Stomach (tissue), 9 donors: Measurements from ENCODE around the gene TMEM131. TPM values are rescaled to one million over a fixed set of nuclear protein-coding genes. Genes with fewer than 3 reads are reported as not detected.
"Not testable (repeated sequence)": the region's sequence is repeated elsewhere in the genome, so short reads cannot be mapped to it uniquely, and the experiment has no call there.

Source experiments
- DNase-seq, 2 donors: peaks; one replicate each; pipeline versions ENCODE4 v3.0.0 to v3.0.0-alpha.2; 2013 to 2019
- H3K27ac ChIP-seq, 5 donors: fragments of 200-600 bp in 4 of 5; sonication (generic) in 4 of 5; one replicate each; pipeline ENCODE4 v1.5.1; 2013 to 2019; ENCODE audit warnings: mild to moderate bottlenecking in 1 of 5, moderate library complexity in 1 of 5
- H3K27me3 ChIP-seq, 3 donors: fragments of 200-600 bp; sonication (generic); one replicate each; pipeline ENCODE4 v1.5.1; 2017 to 2019; ENCODE audit warnings: mixed run types in 1 of 3
- H3K36me3 ChIP-seq, 4 donors: fragments of 200-600 bp; sonication (generic); 1 replicate in 3 of 4; 2 replicates in 1 of 4; pipeline ENCODE4 v1.5.1; 2016 to 2019
- H3K4me1 ChIP-seq, 4 donors: fragments of 200-600 bp; sonication (generic); one replicate each; pipeline ENCODE4 v1.5.1; 2016 to 2019
- H3K4me3 ChIP-seq, 4 donors: fragments of 200-600 bp; sonication (generic) in 3 of 4; one replicate each; pipeline ENCODE4 v1.5.1; 2016 to 2019; ENCODE audit warnings: mild to moderate bottlenecking in 1 of 4
- H3K9me3 ChIP-seq, 4 donors: fragments of 200-600 bp; sonication (generic); one replicate each; pipeline ENCODE4 v1.5.1; 2016 to 2019
- EP300 ChIP-seq: sonication (generic); formaldehyde crosslinking; IDR thresholded peaks from one replicate; pipeline ENCODE4 v1.6.1; 2017; ENCODE audit warnings: antibody characterized with exemption
- POLR2A ChIP-seq, 4 donors: fragments of 450-650 bp; IDR thresholded peaks; one replicate each; pipeline ENCODE4 v1.6.1; 2016; ENCODE audit warnings: antibody characterized with exemption in 4 of 4, control low read depth in 2 of 4, mild to moderate bottlenecking in 1 of 4, moderate library complexity in 1 of 4
- POLR2AphosphoS5 ChIP-seq, 3 donors: sonication (generic); formaldehyde crosslinking; IDR thresholded peaks; one replicate each; pipeline ENCODE4 v1.6.1; 2016; ENCODE audit warnings: antibody characterized with exemption in 3 of 3
- WGBS, 5 donors: extraction: QIAGEN DNeasy Blood & Tissue Kit in 3 of 5; methylation state at CpG; one replicate each; pipeline versions ENCODE4 v1.1.5 to v1.1.7; 2013 to 2018; 5-methylcytosine and 5-hydroxymethylcytosine counted together
- intact Hi-C: fragments of 100-400 bp; cut with DNase I; formaldehyde crosslinking; loops from one replicate; pipeline ENCODE4 v1.15.1; 2023; ENCODE audit warnings: low total_unique reads
- polyA plus RNA-seq, 3 donors: library from polyadenylated mRNA; stranded (reverse); fragments of 200-250 nt; gene quantifications; one replicate each; pipeline ENCODE4 v1.2.3, GENCODE V29; 2013
- total RNA-seq, 5 donors: library from RNA; depleted of rRNA; stranded (reverse); fragments of >200 nt; gene quantifications; one replicate each; pipeline versions ENCODE4 v1.1.0 to v1.2.3, GENCODE V29; 2014 to 2016
- TF ChIP-seq, protein P1 (sequence below), 7 experiments: fragments of 450-650 bp in 4 of 7; fragments of 200-600 bp in 3 of 7; sonication (generic) in 3 of 7; IDR thresholded peaks; one replicate each; pipeline ENCODE4 v1.5.1; 2016 to 2019; ENCODE audit warnings: antibody characterized with exemption in 7 of 7, control low read depth in 2 of 7, mild to moderate bottlenecking in 1 of 7
- donor health status: healthy with polysubstance abuse.
- donor health status: Bipolar disorder and iron deficiency.
- donor health status: healthy.

The TMEM131 gene
- total and polyA plus RNA-seq, 8 donors = 4.4 to 119 (median 43.1) TPM

DNA sequence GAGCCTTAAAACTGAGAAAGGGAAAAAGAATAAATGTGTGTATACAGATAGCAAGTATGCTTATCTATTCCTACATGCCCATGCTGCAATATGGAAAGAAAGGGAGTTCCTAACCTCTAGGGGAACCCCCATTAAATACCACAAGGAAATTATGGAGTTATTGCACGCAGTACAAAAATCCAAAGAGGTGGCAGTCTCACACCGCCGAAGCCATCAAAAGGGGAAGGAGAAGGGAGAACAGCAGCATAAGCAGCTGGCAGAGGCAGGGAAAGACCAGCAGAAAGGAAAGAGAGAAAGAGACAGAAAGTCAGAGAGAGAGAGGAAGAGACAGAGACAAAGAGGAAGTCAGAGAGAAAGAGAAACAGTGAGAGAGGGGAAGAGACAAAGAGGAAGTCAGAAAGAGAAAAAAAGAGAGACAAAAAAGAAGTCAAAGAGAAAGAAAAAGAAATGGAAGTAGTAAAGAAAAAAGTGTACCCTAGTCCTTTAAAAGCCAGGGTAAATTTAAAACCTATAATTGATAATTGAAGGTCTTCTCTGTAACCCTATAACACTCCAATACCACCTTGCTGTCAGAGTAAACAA, 169.4 kb downstream of the TMEM131 start:
- peaks cover 0 to 50% (median 37%) of the 10 kb centered on the region in 4 donors for H3K36me3 ChIP-seq
- DNase-seq, H3K27me3 ChIP-seq, H3K9me3 ChIP-seq, H3K4me1 ChIP-seq, H3K4me3 ChIP-seq, intact Hi-C loops: not testable (repeated sequence)
- H3K27ac ChIP-seq = peak overlapping the region in 1 of 5 donors; percentile 8
- 55 to 88% (median 80%) methylated on average over 3 of the region's 3 CpGs for WGBS, 5 donors

DNA sequence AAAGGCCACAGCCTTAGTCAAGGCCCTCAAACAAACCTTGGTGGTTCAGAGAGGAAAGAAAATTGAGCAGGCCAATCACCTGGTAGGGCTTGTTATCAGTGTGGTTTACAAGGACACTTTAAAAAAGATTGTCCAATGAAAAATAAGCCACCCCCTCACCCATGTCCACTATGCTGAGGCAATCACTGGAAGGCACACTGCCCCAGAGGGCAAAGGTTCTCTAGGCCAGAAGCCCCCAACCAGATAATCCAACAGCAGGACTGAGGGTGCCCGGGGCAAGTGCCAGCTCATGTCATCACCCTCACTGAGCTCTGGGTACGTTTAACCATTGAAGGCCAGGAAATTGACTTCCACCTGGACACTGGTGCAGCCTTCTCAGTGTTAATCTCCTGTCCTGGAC, 171.7 kb downstream of the TMEM131 start:
- peaks cover 0 to 62% (median 46%) of the 10 kb centered on the region in 4 donors for H3K36me3 ChIP-seq
- H3K4me3 ChIP-seq, intact Hi-C loops, DNase-seq, H3K27me3 ChIP-seq, H3K27ac ChIP-seq, H3K4me1 ChIP-seq, H3K9me3 ChIP-seq: not testable (repeated sequence)
- WGBS, 5 donors = 92 to 100% (median 96%) methylated on average over 1 to 2 of the region's 2 CpGs

DNA sequence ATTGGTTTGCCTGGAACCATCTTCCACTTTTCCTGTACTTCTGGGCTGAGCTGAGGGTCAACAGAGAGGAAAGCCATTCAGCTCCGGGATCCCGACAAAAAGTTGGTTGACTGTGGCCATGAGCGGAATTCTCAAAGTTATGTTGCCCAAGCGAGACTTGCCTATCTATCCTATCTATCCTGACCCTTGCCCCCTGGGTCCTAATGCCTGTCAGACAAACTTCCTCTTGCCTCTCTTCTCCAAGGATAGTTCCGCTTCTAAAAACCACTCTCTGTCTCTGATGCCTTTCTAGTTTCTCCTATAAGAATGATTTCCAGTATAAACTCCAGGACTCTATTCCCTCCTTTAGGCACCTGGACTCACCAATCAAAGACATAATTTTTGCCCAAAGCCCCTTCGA, 173.9 kb downstream of the TMEM131 start:
- DNase-seq, H3K27ac ChIP-seq, H3K9me3 ChIP-seq, H3K27me3 ChIP-seq, H3K4me3 ChIP-seq, H3K4me1 ChIP-seq, intact Hi-C loops: not testable (repeated sequence)
- peaks cover 0 to 70% (median 61%) of the 10 kb centered on the region in 4 donors for H3K36me3 ChIP-seq
- WGBS, 5 donors = 97 to 100% (median 98%) methylated on average over 6 of the region's 6 CpGs

DNA sequence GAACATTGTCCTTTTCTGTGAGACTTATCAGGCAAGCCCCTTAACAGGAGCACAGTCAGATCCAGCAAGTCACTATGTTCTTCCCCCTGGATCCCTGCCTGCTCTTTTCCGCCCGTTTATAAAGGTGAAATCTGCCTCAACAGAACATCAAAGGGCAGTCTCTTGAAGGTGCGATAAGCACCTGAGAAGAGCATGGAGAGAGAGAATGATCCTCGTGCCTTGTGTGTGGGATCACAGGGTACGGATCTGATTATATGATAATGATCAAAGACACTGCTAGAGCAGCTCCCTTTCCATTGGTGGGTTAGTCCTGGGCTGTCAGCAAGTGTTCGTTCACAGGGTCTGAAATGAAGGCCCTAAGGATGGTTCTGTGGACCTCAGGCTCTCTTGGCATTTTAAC, 176.0 kb downstream of the TMEM131 start:
- DNase-seq = no peak
- Histone ChIP-seq H3K4me3 (no peak overlapping the region), H3K4me1 (no peaks in the 10 kb centered on the region), H3K9me3 (no peaks in the 10 kb centered on the region), H3K36me3 (peaks cover 0 to 74% (median 68%) of the 10 kb centered on the region in 4 donors), H3K27ac (no peak overlapping the region), H3K27me3 (no peaks in the 10 kb centered on the region)
- TF ChIP-seq POLR2AphosphoS5 (IDR thresholded peaks at IDR 0.05) (no peak), POLR2A (IDR thresholded peaks at IDR 0.05) (no peak), EP300 (no peak)
- TF ChIP-seq, protein P1, sequence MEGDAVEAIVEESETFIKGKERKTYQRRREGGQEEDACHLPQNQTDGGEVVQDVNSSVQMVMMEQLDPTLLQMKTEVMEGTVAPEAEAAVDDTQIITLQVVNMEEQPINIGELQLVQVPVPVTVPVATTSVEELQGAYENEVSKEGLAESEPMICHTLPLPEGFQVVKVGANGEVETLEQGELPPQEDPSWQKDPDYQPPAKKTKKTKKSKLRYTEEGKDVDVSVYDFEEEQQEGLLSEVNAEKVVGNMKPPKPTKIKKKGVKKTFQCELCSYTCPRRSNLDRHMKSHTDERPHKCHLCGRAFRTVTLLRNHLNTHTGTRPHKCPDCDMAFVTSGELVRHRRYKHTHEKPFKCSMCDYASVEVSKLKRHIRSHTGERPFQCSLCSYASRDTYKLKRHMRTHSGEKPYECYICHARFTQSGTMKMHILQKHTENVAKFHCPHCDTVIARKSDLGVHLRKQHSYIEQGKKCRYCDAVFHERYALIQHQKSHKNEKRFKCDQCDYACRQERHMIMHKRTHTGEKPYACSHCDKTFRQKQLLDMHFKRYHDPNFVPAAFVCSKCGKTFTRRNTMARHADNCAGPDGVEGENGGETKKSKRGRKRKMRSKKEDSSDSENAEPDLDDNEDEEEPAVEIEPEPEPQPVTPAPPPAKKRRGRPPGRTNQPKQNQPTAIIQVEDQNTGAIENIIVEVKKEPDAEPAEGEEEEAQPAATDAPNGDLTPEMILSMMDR (IDR thresholded peaks at IDR 0.05) = no peak
- intact Hi-C loops = no loop called here
- WGBS, 5 donors = 66 to 80% (median 77%) methylated on average over 6 of the region's 6 CpGs

DNA sequence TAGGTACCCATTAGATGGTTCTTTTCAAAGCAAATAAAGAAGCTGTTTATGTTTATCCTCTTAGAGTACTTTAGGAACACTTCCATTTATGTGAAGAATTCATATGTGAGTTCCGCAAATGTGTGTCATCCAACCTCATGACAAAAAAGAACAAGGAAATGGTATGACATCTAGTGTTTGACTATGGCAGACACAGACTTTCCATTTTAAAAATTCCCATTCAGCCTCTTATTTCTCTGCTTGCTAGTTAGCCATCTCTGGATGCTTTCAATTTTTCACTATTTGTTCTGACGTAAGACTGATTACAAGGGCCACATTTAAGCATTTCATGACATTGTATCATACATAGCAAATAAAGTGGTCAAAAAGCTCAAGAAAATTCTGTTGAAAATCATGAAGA, 179.3 kb downstream of the TMEM131 start:
- Histone ChIP-seq H3K27ac (no peak overlapping the region), H3K27me3 (no peaks in the 10 kb centered on the region), H3K4me1 (no peaks in the 10 kb centered on the region), H3K4me3 (no peak overlapping the region), H3K36me3 (peaks cover 13 to 89% (median 71%) of the 10 kb centered on the region in 4 donors), H3K9me3 (no peaks in the 10 kb centered on the region)
- intact Hi-C loops = no loop called here
- DNase-seq = no peak
- TF ChIP-seq POLR2AphosphoS5 (IDR thresholded peaks at IDR 0.05) = no peak
- no peak for TF ChIP-seq POLR2A (IDR thresholded peaks at IDR 0.05)
- TF ChIP-seq, protein P1 (IDR thresholded peaks at IDR 0.05) = no peak
- TF ChIP-seq EP300 = no peak
- 96 to 100% (median 99%) methylated on average over 2 of the region's 2 CpGs for WGBS, 5 donors

DNA sequence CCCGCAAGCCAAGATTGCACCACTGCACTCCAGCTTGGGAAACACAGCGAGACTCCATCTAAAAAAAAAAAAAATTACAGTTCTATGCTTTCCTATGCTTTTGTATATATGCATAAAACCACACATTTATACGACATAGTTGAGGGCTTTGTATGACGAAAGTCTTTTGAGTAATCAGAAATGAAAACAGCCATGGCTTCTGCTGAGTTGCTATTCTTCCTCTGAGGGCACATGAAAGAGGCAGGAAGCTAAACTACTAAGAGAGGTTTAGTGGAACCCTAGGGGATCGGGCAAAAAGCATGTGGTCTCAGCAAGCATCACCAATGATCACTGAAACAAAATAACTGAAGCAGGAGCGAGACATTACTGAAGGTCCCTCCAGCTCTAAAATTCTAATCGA, 182.8 kb downstream of the TMEM131 start:
- DNase-seq = no peak
- H3K4me1 ChIP-seq = no peaks in the 10 kb centered on the region
- no peak overlapping the region for H3K27ac ChIP-seq
- intact Hi-C loops = no loop called here
- 84 to 92% (median 91%) methylated on average over 7 of the region's 7 CpGs for WGBS, 5 donors
- no peaks in the 10 kb centered on the region for H3K9me3 ChIP-seq
- peaks cover 23 to 96% (median 77%) of the 10 kb centered on the region in 4 donors for H3K36me3 ChIP-seq
- H3K27me3 ChIP-seq = no peaks in the 10 kb centered on the region
- H3K4me3 ChIP-seq = no peak overlapping the region
- TF ChIP-seq EP300 (no peak), POLR2AphosphoS5 (IDR thresholded peaks at IDR 0.05) (no peak), POLR2A (IDR thresholded peaks at IDR 0.05) (no peak)
- TF ChIP-seq, protein P1 (IDR thresholded peaks at IDR 0.05) = no peak
